ENCODE measurements around the gene FAM168B. TPM values are rescaled to one million over a fixed set of nuclear protein-coding genes. Genes with fewer than 3 reads are reported as not detected.
A peak's percentile ranks its signal among the peaks of the same experiment; 100 is the strongest.

Gene FAM168B
- total and polyA plus RNA-seq, 12 donors, result 15.7 to 139 (median 95.9) TPM

DNA sequence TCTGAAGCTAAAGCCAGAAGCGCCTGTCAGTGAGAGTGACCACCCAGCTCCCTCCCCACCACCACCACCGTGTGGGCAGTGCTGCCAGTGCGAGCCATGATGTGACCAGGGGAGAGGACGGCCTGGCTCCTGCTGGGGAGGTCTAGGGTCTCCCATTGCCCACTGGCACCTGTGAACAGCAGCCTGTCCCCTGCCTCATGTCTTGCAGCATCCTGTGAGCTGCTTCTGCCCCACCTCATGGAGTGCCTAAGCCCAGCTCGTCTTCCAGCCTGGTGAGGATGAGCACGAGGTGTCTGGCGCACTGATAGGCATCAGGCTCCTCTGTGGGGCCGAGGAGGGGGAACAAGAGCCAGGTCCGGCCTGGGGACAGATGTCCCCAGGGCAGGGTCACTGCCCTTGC lies 61.4 kb downstream of the FAM168B start:
- peaks cover 6% of the 10 kb centered on the region for H3K27me3 ChIP-seq
- H3K9me3 ChIP-seq (replicated peaks in 1 of 3), result no peaks in the 10 kb centered on the region
- intact Hi-C loops (cut with DNase I), result no loop called here
- H3K4me1 ChIP-seq (replicated peaks in 1 of 2), result peaks cover 0 to 3% of the 10 kb centered on the region in 2 donors
- TF ChIP-seq, protein P1, sequence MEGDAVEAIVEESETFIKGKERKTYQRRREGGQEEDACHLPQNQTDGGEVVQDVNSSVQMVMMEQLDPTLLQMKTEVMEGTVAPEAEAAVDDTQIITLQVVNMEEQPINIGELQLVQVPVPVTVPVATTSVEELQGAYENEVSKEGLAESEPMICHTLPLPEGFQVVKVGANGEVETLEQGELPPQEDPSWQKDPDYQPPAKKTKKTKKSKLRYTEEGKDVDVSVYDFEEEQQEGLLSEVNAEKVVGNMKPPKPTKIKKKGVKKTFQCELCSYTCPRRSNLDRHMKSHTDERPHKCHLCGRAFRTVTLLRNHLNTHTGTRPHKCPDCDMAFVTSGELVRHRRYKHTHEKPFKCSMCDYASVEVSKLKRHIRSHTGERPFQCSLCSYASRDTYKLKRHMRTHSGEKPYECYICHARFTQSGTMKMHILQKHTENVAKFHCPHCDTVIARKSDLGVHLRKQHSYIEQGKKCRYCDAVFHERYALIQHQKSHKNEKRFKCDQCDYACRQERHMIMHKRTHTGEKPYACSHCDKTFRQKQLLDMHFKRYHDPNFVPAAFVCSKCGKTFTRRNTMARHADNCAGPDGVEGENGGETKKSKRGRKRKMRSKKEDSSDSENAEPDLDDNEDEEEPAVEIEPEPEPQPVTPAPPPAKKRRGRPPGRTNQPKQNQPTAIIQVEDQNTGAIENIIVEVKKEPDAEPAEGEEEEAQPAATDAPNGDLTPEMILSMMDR (IDR thresholded peaks at IDR 0.05), result no peak
- no peak for TF ChIP-seq POLR2A (IDR thresholded peaks at IDR 0.05)
- peak in 1 of 7 donors; percentile 10 for DNase-seq
- no peak overlapping the region for H3K27ac ChIP-seq
- H3K4me3 ChIP-seq, result no peak overlapping the region
- WGBS, 4 donors, result 76 to 100% (median 76%) methylated on average over 1 to 9 of the region's 9 CpGs; no CpG with 5 or more reads in 1 of the 4 donors
- no peaks in the 10 kb centered on the region for H3K36me3 ChIP-seq (replicated peaks in 1 of 2)

DNA sequence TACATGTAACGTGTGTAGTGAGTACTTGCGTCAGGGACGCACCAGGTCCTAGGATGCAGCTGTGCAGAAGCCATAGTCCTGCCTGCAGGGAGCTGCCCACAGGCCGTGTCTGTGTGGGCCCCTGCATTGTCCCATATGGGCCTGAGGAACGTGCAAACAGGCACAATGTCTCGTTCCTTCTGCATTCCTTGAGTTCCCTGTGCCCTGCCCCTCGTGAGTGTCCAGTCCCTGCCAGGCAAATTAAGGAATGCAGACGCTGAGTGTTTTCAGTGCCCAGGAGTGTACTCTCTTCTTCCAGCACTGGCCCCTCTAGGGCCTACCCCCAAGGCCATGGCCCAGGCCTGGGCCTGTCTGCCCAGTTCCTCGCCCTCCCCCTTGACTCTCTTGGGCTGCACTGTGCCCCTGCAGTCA lies 61.8 kb downstream of the FAM168B start:
- 86 to 89% (median 89%) methylated on average over 9 of the region's 9 CpGs for WGBS, 4 donors
- DNase-seq, result no peak
- Histone ChIP-seq H3K27ac (no peak overlapping the region), H3K9me3 (replicated peaks in 1 of 3) (no peaks in the 10 kb centered on the region), H3K4me1 (replicated peaks in 1 of 2) (peaks cover 0 to 3% of the 10 kb centered on the region in 2 donors), H3K36me3 (replicated peaks in 1 of 2) (no peaks in the 10 kb centered on the region), H3K4me3 (no peak overlapping the region), H3K27me3 (peaks cover 6% of the 10 kb centered on the region)
- intact Hi-C loops (cut with DNase I), result no loop called here
- TF ChIP-seq, protein P1 (IDR thresholded peaks at IDR 0.05), result no peak
- TF ChIP-seq POLR2A (IDR thresholded peaks at IDR 0.05), result no peak

DNA sequence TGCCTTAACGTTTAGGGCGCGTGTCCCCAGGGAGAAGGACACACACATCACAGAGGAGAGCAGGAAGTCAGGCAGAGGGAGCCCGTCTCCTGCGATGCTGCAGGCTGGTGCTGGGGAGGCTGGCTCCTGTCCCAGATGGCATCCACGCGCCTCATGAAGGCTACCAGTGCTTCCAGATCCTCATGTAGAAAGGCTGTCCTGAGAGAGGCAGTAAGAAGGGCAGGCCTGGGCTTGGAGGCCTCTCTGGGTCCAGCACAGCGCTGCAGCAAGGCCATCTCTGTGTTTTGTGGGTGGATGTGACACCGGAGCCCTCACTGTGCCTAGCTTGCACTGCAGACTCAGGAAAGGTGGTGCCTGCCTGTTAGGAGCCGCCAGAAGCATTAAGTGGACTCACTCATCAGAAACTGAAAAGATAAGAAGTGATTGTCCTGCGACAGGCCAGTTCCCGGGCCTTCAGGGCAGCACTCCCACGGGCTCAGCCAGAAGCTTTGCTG lies 62.7 kb downstream of the FAM168B start:
- Histone ChIP-seq H3K9me3 (replicated peaks in 1 of 3) (no peaks in the 10 kb centered on the region), H3K4me1 (replicated peaks in 1 of 2) (peaks cover 0 to 3% of the 10 kb centered on the region in 2 donors), H3K27ac (no peak overlapping the region), H3K27me3 (peaks cover 2% of the 10 kb centered on the region), H3K36me3 (replicated peaks in 1 of 2) (no peaks in the 10 kb centered on the region), H3K4me3 (no peak overlapping the region)
- no peak for TF ChIP-seq POLR2A (IDR thresholded peaks at IDR 0.05)
- TF ChIP-seq, protein P1 (IDR thresholded peaks at IDR 0.05), result no peak
- intact Hi-C loops (cut with DNase I), result no loop called here
- DNase-seq, result peak in 4 of 7 donors; percentile 18 to 73 (median 35)
- WGBS, 4 donors, result 63 to 74% (median 65%) methylated on average over 10 to 13 of the region's 13 CpGs

DNA sequence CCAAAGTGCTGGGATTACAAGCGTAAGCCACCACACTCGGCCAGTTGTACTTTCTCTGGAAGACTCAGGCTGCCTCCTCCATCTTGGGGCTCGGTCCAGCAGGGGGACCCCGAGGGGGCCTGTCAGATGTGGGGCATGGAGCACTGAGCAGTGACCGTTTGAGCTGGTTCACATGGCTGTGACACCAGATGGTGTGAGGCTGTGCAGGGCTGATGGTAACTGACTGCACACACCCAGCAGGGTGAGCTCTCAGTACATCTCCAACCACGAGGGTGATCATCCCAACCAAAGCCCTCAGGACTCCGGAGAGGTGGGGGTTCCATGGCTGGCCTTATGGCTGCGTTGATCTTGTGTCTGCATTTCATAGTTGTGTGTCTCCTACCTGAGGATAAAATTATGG lies 63.4 kb downstream of the FAM168B start:
- WGBS, 4 donors, result 68 to 77% (median 75%) methylated on average over 6 to 8 of the region's 8 CpGs
- no peaks in the 10 kb centered on the region for H3K27me3 ChIP-seq
- no peak for DNase-seq
- no peak overlapping the region for H3K27ac ChIP-seq
- TF ChIP-seq POLR2A (IDR thresholded peaks at IDR 0.05), result no peak
- TF ChIP-seq, protein P1 (IDR thresholded peaks at IDR 0.05), result no peak
- H3K4me3 ChIP-seq, result no peak overlapping the region
- intact Hi-C loops (cut with DNase I), result no loop called here
- H3K9me3 ChIP-seq (replicated peaks in 1 of 3), result no peaks in the 10 kb centered on the region
- peaks cover 0 to 3% of the 10 kb centered on the region in 2 donors for H3K4me1 ChIP-seq (replicated peaks in 1 of 2)
- no peaks in the 10 kb centered on the region for H3K36me3 ChIP-seq (replicated peaks in 1 of 2)

Data from adrenal gland (tissue), 12 donors.